GM12872 (cell line): Measurements from ENCODE around the gene C21orf58.

ENCODE experiments used
- TF ChIP-seq, protein P1 (sequence below): IDR thresholded peaks from 3 replicates; pipeline ENCODE4 v1.5.1; 2011; ENCODE audit warnings: low read depth, mild to moderate bottlenecking, low read length, moderate library complexity; ENCODE audit not compliant: insufficient read depth

C21orf58 gene

DNA sequence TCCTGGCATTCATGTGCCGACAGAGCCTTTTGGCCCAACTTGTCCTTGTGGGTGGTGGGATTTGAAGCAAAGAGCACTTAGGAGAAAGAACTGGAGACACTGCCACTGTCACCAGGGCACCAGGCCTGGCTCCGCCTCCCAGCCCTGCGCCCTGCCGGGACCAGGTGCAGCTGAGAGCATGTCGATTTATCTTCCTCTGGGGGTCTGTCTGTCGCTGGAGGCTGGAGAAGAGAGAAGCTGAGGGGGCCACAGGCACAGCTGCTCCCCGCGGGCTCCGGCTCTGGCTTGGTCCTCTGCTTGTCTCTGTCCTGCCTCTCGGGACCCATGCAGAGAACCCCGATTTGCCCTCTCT, 28.5 kb upstream of the C21orf58 start:
- TF ChIP-seq, protein P1, sequence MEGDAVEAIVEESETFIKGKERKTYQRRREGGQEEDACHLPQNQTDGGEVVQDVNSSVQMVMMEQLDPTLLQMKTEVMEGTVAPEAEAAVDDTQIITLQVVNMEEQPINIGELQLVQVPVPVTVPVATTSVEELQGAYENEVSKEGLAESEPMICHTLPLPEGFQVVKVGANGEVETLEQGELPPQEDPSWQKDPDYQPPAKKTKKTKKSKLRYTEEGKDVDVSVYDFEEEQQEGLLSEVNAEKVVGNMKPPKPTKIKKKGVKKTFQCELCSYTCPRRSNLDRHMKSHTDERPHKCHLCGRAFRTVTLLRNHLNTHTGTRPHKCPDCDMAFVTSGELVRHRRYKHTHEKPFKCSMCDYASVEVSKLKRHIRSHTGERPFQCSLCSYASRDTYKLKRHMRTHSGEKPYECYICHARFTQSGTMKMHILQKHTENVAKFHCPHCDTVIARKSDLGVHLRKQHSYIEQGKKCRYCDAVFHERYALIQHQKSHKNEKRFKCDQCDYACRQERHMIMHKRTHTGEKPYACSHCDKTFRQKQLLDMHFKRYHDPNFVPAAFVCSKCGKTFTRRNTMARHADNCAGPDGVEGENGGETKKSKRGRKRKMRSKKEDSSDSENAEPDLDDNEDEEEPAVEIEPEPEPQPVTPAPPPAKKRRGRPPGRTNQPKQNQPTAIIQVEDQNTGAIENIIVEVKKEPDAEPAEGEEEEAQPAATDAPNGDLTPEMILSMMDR, result no peak

DNA sequence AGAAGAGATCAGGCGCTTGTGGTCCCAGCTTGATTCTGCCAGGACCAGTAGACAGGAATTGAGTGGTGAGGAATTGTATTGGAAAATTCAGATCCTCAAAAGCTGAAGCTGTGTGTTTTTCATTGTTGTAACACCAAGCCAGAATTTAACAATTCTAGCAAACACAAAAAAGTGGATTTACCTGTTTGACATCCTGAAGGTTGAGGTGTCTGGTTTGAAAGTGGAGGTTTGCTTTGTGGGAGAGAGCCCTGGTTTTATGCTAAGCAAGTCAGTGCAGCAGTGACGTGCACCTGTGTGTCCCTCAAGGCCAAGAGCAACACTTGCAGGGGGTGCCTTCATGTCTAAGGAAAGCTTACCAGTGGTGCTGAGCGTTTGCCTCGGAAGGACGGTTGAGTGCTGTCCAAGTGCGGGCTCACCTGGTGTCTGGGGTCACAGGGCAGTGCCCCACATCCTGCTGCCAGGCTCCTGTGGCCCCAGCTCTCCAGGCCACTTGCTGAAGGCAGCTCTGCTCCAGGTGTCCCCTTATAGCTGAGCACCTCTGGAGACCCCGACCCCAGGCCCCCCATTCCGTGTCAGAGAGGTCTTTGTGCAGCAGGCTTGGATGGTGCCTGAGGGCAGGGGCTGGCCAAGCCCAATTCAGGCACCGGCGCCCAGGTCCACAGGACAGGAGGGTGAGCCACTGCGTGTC, 27.9 kb upstream of the C21orf58 start:
- TF ChIP-seq, protein P1, result no peak

DNA sequence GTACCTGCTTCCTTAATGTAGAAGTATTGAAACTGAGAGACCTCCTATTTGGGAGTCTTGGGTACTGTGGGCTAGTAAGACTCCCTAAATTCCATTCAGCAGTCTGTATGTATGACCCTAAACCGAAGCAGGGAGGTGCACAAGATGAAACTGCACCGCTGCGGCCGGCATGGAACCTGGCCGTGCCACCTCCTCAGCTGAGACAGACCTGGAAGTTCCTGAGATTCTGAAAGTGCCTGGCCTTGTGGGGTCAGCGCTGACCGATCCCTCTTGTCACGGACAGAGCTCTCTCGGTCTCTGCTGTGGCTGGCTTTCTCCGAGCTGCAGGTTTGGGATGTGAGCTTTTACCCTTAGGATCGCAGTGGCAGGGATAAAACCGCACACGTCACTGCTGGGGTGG, 27.3 kb upstream of the C21orf58 start:
- TF ChIP-seq, protein P1, result no peak

DNA sequence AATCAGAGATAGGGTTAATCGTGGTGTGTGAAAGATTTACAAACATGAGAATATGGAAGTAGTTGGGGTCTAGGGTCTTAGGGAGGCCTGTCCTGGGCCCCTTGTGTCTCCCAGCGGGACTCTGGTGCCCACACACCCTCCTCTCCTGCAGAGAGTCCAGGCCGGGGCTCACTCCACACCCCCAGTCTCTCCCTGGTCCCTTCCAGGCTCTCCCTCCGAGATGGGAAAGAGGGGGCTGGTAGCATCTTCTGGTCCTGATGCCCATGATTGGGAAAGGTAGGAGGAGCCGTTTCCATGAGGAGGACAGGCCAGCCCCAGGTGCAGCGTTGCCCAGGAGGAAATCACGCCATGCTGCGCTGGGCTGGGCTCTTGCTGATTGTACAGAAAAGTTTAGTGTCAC, 26.9 kb upstream of the C21orf58 start:
- TF ChIP-seq, protein P1, result no peak

- TF ChIP-seq, protein P1, result no peak
Measured at GRCh38 chr21:46349134-46349760, 25.6 kb upstream of the C21orf58 start.

GRCh38 chr21:46347791-46348381, 24.2 kb upstream of the C21orf58 start:
- TF ChIP-seq, protein P1, result no peak

- TF ChIP-seq, protein P1, result no peak
Measured at GRCh38 chr21:46347203-46347550, 23.5 kb upstream of the C21orf58 start.
